T-helper 9 cell (primary cell): ENCODE results near the gene SNAI1.
"Not testable (repeated sequence)": the region's sequence is repeated elsewhere in the genome, so short reads cannot be mapped to it uniquely, and the experiment has no call there.

Source experiments
- DNase-seq: peaks from one replicate; pipeline ENCODE4 v3.0.0-alpha.2; 2020
- total RNA-seq, 2 donors: gene quantifications; one replicate each; lab custom pipeline; 2026; lab: John Stamatoyannopoulos, UW

The SNAI1 gene
- 1.5 to 10.4 reads per million in 2 donors for total RNA-seq

DNA sequence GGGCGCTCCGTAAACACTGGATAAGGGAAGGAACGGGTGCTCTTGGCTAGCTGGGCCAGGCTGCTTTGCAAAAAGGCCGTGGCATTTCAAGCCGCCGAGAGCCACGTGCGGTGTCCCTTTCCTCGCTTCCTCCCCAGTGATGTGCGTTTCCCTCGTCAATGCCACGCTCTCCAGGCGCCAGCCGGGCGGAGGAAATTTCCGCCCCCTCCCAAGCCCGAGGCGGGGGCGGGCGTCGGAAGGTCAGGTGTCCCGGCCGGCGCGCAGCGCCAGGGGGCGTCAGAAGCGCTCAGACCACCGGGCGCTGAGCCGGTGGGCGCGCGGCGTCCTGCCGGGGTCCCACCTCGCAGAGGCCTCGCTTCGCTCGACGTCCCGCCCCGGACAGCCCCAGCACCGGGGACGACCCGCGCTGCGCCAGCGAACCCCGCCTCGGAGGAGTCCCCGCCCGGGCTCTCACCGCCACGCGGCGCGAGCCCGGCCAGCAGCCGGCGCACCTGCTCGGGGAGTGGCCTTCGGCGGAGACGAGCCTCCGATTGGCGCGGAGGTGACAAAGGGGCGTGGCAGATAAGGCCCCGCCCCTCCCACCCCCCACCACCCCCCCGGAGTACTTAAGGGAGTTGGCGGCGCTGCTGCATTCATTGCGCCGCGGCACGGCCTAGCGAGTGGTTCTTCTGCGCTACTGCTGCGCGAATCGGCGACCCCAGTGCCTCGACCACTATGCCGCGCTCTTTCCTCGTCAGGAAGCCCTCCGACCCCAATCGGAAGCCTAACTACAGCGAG, at the start of gene SNAI1:
SNAI1 (plus strand) TSS at position 635 of the 777 bp plus-strand sequence; CDS start at position 715, 80 bp downstream.
- peak; percentile 74 for DNase-seq

DNA sequence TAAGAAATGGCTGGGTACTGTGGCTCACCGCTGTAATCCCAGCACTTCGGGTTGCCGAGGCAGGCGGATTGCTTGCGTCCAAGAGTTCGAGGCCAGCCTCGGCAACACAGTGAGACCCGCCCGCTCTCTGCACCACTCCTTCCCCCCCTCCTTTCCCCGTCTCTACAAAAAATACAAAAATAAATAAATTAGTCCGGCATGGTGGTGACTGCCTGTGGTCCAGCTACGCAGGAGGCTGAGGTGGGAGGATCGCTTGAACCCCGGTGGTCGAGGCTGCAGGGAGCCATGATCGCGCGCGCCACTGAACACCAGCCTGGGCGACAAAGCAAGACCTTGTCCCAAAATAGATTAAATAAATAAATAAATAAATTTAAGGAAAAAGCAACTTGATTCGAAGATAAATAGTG, 47.0 kb upstream of the SNAI1 start:
- DNase-seq = no peak

GRCh38 chr20:49936153-49937026, 46.4 kb upstream of the SNAI1 start, which contains the start of gene RNF114:
Gene RNF114, plus strand, starts transcription at chr20:49936397. Its CDS starts 16 bp downstream, at chr20:49936413.
- DNase-seq = peak; percentile 93

DNA sequence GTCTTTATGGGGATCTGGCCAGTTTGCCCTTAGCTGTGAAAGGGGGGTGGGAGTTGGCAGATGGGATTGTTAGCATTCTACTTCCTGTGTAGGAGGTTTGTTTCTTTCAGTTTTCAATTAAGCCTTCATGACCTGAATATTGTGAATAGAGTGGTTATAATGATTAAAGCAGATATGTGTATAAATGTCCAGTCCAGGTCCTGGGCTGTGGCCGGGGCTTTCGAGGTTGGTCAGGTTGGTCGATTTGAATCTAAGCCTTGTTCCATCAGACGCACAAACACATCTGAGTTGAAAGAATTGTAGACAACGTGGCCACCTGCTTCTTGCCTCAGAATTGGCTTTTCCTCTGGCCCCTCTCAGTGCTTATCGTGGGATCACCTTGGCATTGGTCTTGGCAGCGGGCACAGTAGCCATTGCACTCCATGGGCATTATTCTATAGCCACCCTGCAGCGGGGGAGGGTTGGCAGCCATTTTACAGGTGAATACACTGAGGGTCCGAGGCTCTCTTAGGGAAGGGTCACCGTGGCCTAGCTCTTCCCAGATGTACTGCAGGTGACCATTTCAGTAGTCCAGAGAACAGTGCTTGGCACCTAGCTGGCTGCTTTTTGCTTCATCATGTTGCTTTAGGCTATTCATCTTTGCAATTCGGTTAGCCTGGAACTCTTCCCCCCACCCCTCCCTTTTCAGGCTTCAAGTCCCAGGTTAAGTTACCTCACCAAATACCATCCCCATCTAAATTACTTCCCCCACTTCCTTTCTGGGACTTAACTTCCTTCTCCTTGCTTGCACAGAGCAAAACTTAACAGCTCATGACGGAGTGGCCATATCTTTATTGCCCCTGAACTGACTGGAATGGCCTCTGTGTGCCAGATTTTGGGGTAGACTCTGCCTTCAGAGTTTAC, 45.5 kb upstream of the SNAI1 start:
- DNase-seq = no peak

DNA sequence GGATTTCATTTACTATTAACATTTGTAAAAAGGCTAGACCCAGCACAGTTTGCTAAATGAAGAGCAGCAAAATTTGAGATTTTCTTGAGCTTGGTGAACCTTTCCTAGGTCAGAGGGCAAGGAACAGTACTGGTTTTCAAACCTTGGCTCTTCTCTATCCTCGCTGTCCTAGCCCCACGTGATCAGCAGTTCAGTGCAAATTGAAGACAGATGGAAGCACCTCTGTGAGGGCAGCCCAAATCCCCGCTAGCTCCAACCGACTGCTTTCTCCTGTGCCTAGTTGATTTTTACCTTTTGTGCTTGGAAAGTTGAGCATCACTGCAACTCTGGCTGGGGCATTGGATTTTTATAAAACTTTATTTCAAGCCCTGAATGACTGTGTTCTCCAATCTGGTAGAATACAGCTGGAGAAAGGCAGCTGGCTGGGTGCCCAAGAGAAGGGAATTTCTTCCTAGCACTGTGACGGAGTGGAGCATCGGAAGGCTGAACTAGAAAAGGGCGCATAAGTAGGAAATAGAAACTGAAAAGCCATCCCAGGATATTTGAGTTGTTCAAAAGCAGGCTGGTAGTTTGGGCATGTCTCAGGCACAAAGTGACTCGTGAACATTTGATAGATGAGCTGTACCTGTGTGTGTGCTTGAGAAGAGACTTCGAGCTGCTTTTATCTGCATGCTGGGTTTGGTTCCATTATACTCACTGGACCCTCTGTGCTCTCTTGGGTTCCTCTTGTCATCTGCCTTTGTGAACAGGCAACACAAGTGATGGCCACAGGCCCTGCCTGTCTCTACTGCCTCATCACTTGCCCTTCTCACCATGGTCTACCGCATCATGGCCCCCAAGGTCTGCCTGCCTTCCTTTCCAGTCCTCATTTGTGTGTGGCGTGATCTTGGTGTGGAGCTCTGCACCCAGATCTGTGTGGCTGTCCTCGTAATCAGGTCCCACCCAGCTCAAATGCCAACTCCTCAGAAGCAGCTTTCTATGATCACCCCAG, 44.3 kb upstream of the SNAI1 start:
- no peak for DNase-seq

- DNase-seq = no peak
Observed at GRCh38 chr20:49941456-49941855, 41.3 kb upstream of the SNAI1 start.

- no peak for DNase-seq
Observed at GRCh38 chr20:49942303-49942702, 40.5 kb upstream of the SNAI1 start.

DNA sequence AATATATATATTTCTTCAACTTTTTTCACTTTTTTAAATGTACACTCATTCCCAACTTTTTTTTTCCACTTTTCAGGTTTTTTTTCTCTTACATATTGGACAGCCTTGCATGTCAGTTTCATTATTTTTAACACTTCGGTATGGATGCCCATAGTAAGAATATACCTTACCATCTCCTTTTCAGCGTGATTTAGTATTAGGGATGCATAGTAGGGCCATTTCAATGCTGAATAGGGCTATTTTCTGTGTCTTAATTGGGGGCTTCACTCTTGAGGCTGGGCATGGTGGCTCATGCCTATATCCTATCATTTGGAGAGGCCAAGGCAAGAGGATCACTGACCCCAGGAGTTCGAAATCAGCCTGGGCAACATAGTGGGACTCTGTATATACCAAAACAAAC, 39.8 kb upstream of the SNAI1 start:
- no peak for DNase-seq

DNA sequence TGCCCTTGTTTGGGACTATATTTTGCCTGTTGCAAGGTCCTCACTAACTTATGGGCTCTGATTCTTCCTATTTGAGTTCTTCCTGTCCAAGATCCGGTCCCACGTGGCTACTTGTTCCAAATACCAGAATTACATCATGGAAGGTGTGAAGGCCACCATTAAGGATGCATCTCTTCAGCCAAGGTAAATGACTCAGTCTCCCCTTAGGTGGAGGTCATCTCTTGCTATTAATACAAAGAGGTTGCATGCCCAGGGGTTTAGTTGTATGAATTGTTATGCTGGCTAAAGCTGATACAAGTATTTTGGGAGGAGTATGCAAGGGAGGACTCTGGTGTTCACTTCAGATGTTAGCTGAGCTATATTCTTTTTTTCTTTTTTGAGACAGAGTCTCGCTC, 37.5 kb upstream of the SNAI1 start:
- no peak for DNase-seq

GRCh38 chr20:49945701-49946477, 36.9 kb upstream of the SNAI1 start:
- no peak for DNase-seq

DNA sequence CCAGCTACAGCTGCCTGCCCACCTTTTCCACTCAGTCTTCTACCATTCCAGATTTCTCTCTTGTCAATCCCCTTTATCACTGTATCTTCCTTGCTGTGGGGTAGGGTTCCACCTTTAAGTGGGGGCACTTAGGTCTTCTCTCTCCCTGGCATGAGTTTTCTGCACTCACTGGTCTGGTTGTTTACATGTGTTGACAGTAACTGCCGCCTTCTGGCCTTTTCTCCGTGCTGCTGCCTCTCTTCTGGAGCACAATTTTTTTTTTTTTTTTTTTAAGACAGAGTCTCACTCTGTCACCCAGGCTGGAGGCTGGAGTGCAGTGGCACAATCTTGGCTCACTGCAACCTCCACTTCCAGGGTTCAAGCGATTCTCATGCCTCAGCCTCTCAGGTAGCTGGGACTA, 34.6 kb upstream of the SNAI1 start:
- DNase-seq = no peak

- no peak for DNase-seq
Observed at GRCh38 chr20:49948809-49949507, 33.8 kb upstream of the SNAI1 start.

- no peak for DNase-seq
Observed at GRCh38 chr20:49951151-49951550, 31.6 kb upstream of the SNAI1 start.

DNA sequence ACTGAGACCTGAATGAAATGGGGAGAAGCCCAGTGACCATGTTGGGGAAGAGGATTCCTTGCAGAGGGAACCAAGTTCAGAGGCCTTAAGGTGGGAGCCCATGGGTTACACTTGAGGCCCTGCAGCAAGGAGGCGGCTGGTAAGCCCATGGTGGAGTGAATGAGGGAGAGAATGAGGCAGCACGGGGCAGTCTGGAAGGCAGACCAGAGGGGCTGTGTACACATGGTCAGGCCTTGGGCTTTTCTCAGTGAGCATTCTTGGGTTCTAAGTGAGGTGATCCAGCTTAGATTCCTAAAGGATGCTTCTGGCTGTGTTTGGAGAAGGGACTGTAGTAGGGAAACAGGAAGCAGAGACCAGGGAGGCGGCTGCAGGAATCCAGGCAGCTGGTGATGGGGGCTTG, 27.6 kb upstream of the SNAI1 start:
- no peak for DNase-seq

DNA sequence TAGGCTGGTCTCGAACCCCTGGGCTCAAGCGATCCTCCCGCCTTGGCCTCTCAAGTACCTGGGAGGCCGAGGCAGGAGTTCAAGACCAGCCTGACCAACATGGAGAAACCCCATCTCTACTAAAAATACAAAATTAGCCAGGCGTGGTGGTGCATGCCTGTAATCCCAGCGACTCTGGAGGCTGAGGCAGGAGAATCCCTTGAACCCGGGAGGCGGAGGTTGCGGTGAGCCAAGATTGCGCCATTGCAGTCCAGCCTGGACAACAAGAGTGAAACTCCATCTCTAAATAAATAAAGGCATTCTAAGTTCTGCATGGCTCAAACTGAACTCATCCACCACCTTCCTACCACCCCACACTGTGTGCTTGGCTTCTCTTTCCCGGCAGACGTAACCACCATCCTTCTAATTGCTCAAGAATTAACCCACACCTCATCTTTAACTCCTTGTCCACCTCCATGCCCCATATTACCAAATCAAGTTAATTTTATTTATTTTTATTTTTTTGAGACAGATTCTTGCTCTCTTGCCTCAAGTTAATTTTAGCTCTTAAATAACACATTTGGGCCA, 26.9 kb upstream of the SNAI1 start:
- not testable (repeated sequence) for DNase-seq

- no peak for DNase-seq
Observed at GRCh38 chr20:49956689-49957088, 26.1 kb upstream of the SNAI1 start.

DNA sequence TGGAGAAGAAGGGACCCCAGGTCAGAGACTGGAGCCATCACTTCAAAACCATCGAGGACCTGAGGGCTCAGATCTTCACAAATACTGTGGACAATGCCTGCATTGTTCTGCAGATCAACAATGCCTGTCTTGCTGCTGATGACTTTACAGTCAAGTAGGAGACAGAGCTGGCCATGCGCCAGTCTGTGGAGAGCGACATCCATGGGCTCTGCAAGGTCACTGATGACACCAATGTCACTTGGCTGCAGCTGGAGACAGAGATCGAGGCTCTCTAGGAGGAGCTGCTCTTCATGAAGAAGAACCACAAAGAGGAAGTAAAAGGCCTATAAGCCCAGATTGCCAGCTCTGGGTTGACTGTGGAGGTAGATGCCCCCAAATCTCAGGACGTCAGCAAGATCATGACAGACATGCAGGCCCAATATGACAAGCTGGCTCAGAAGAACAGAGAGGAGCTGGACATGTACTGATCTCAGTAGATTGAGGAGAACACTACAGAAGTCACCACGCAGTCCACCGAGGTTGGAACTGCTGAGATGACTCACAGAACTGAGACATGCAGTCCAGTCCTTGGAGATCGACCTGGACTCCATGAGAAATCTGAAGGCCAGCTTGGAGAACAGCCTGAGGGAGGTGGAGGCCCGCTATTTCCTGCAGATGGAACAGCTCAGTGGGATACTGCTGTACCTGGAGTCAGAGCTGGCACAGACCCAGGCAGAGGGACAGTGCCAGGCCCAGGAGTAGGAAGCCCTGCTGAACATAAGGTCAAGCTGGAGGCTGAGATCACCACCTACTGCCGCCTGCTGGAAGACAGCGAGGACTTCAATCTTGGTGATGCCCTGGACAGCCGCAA, 25.5 kb upstream of the SNAI1 start:
- not testable (repeated sequence) for DNase-seq

DNA sequence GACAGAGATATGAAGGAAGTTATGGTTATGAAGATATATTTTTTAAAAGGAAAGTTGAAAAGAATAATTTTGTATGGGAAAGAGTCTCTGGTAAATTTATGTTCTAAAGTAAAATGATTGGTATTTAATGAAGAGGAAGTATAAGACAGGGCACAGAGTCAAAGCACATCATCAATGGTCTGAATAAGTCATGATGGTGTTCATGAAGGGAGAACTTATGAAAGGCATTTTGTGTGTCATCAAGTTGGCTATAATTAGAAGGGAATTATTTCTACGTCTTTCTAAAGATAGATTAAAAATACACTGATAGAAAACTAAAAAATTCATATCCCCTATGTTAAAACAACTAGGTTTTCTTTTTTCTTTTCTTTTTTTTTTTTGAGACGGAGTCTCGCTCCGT, 21.4 kb upstream of the SNAI1 start:
- DNase-seq = no peak
